PC-9 (cell line): ENCODE data around the gene CFAP73. TPM values are rescaled to one million over a fixed set of nuclear protein-coding genes. Genes with fewer than 3 reads are reported as not detected.

Experiments
- BruUV-seq: library from RNA; stranded (reverse); fragments of 400-500 nt; replicated peaks from 2 replicates; lab custom pipeline; 2021; lab: Mats Ljungman, UMichigan
- CTCF ChIA-PET: fragments of 300-600 bp; sonication (Branson Sonifier 250); formaldehyde crosslinking; loops from one replicate; lab custom pipeline; 2022; ENCODE audit warnings: antibody characterized with exemption; lab: Charles Lee
- POLR2A ChIA-PET: fragments of 300-600 bp; sonication (Branson Sonifier 250); formaldehyde crosslinking; loops from one replicate; lab custom pipeline; 2022; ENCODE audit warnings: antibody characterized with exemption; ENCODE audit not compliant: unreplicated experiment; lab: Charles Lee
- DNase-seq, 2 experiments: peaks; one replicate each; pipeline versions ENCODE4 v3.0.0 to v3.0.0-alpha.2; 2015 to 2022; ENCODE audit warnings: mixed read lengths in 1 of 2
- H2AFZ ChIP-seq: fragments of 200-600 bp; sonication (generic); 2 replicates; pipeline ENCODE4 v1.8.1; 2017; ENCODE audit warnings: antibody characterized with exemption
- H3F3A ChIP-seq: fragments of 200-600 bp; sonication (generic); 2 replicates; pipeline ENCODE4 v1.8.1; 2017; ENCODE audit warnings: antibody characterized with exemption, mild to moderate bottlenecking, low read depth; ENCODE audit not compliant: insufficient read depth
- H3K27ac ChIP-seq: fragments of 200-600 bp; sonication (generic); 2 replicates; pipeline ENCODE4 v1.6.1; 2016; ENCODE audit warnings: mixed run types
- H3K27me3 ChIP-seq: fragments of 200-600 bp; sonication (generic); 2 replicates; pipeline ENCODE4 v1.6.1; 2016; ENCODE audit warnings: low read depth, mixed run types; ENCODE audit not compliant: insufficient read depth
- H3K36me3 ChIP-seq: fragments of 200-600 bp; sonication (generic); 2 replicates; pipeline ENCODE4 v1.6.1; 2016; ENCODE audit warnings: low read depth, mixed run types
- H3K4me1 ChIP-seq: fragments of 200-600 bp; sonication (generic); replicated peaks from 2 replicates; pipeline ENCODE4 v1.6.1; 2016; ENCODE audit warnings: mixed run types; ENCODE audit not compliant: insufficient read depth
- H3K4me2 ChIP-seq: fragments of 200-600 bp; sonication (generic); 2 replicates; pipeline ENCODE4 v1.6.1; 2017; ENCODE audit warnings: mixed run types
- H3K4me3 ChIP-seq: fragments of 200-600 bp; sonication (generic); 2 replicates; pipeline ENCODE4 v1.6.1; 2016; ENCODE audit warnings: mixed run types
- H3K79me2 ChIP-seq: fragments of 200-600 bp; sonication (generic); 2 replicates; pipeline ENCODE4 v1.6.1; 2017; ENCODE audit warnings: low read depth, mixed run types
- H3K9me2 ChIP-seq: fragments of 200-600 bp; sonication (generic); 2 replicates; pipeline ENCODE4 v1.8.1; 2017; ENCODE audit warnings: mild to moderate bottlenecking; ENCODE audit not compliant: insufficient read depth
- H3K9me3 ChIP-seq: fragments of 200-600 bp; sonication (generic); 2 replicates; pipeline ENCODE4 v1.8.1; 2016; ENCODE audit warnings: low read depth; ENCODE audit not compliant: insufficient read depth
- H4K20me1 ChIP-seq: fragments of 200-600 bp; sonication (generic); 2 replicates; pipeline ENCODE4 v1.8.1; 2017; ENCODE audit not compliant: insufficient read depth
- CTCF ChIP-seq: fragments of 200-600 bp; sonication (generic); conservative IDR thresholded peaks from 2 replicates; pipeline ENCODE4 v1.6.1; 2017; ENCODE audit warnings: mixed run types, antibody characterized with exemption, mild to moderate bottlenecking, moderate library complexity
- EZH2 ChIP-seq: fragments of 200-600 bp; sonication (generic); IDR thresholded peaks from 2 replicates; pipeline ENCODE4 v1.8.0; 2017; ENCODE audit warnings: antibody characterized with exemption, low read depth
- intact Hi-C: fragments of 100-400 bp; cut with micrococcal nuclease; formaldehyde crosslinking; loops from one replicate; pipeline ENCODE4 v1.10.0; 2022; ENCODE audit not compliant: unreplicated experiment
- total RNA-seq: library from RNA; stranded (reverse); gene quantifications from 2 replicates; pipeline ENCODE4 v1.2.3, GENCODE V29; 2021

The CFAP73 gene
- total RNA-seq, 1 experiment from 2014 or later, result 1.9 TPM

- H3F3A ChIP-seq, result peaks cover 26% of the 10 kb centered on the region; the same call in 1 of the 2 replicates
- H2AFZ ChIP-seq, result no peak overlapping the region
- no peaks in the 10 kb centered on the region for H3K79me2 ChIP-seq
- no peak overlapping the region for H3K4me3 ChIP-seq
- ChIA-PET CTCF (interaction anchor here (0.6 to 2.9 kb wide), 3 partner anchors 19 to 162 kb away, joined by 3 to 21 read pairs (median 3); partner anchors contain the start of gene RASAL1), POLR2A (interaction anchor here (0.6 kb wide), 1 partner anchor 1151 kb away, joined by 3 read pairs; no protein-coding TSS in a partner anchor)
- H3K27me3 ChIP-seq, result no peaks in the 10 kb centered on the region
- no peaks in the 10 kb centered on the region for H3K36me3 ChIP-seq
- H4K20me1 ChIP-seq, result 0 out of 2 replicates have a peak, but pooled peaks cover 5% of the 10 kb centered on the region
- H3K4me2 ChIP-seq, result no peak overlapping the region
- no peak overlapping the region for H3K27ac ChIP-seq
- intact Hi-C loops, result loop anchor here (10.0 kb wide), 1 partner anchor 250 kb away; the partner anchor contains the start of gene OAS1
- peaks cover 14% of the 10 kb centered on the region; the same call in 1 of the 2 replicates for H3K4me1 ChIP-seq
- no peaks in the 10 kb centered on the region for H3K9me3 ChIP-seq
- DNase-seq, result peak in 1 of 2 experiments; percentile 48
- no peak for TF ChIP-seq CTCF
- no peak for TF ChIP-seq EZH2
- no TSS peak for BruUV-seq
- no peaks in the 10 kb centered on the region for H3K9me2 ChIP-seq
These were observed 4.9 kb downstream of the CFAP73 start for GRCh38 chr12:113154351-113154973.

- Histone ChIP-seq H3K9me2 (no peaks in the 10 kb centered on the region), H3K27ac (no peak overlapping the region), H3K79me2 (no peaks in the 10 kb centered on the region), H3F3A (peaks cover 27% of the 10 kb centered on the region; the same call in 1 of the 2 replicates), H3K4me1 (0 out of 2 replicates have a peak, but pooled peaks cover 8% of the 10 kb centered on the region), H3K4me3 (no peak overlapping the region), H4K20me1 (0 out of 2 replicates have a peak, but pooled peaks cover 6% of the 10 kb centered on the region), H3K36me3 (no peaks in the 10 kb centered on the region), H3K9me3 (no peaks in the 10 kb centered on the region), H2AFZ (no peak overlapping the region), H3K4me2 (no peak overlapping the region), H3K27me3 (no peaks in the 10 kb centered on the region)
- no TSS peak for BruUV-seq
- TF ChIP-seq EZH2 (no peak), CTCF (no peak)
- no peak for DNase-seq
- intact Hi-C loops, result loop anchor here (10.0 kb wide), 1 partner anchor 250 kb away; the partner anchor contains the start of gene OAS1
- ChIA-PET CTCF (no interaction called here), POLR2A (no interaction called here)
These were observed 5.5 kb downstream of the CFAP73 start for GRCh38 chr12:113155060-113155459.

GRCh38 chr12:113155646-113156045, 6.1 kb downstream of the CFAP73 start:
- no TSS peak for BruUV-seq
- POLR2A ChIA-PET, result no interaction called here

More at GRCh38 chr12:113155646-113156045, 6.1 kb downstream of the CFAP73 start:
- 0 out of 2 replicates have a peak, but pooled peaks cover 5% of the 10 kb centered on the region for H3K4me1 ChIP-seq
- H3K9me2 ChIP-seq, result no peaks in the 10 kb centered on the region
- H3K36me3 ChIP-seq, result no peaks in the 10 kb centered on the region
- H3K79me2 ChIP-seq, result no peaks in the 10 kb centered on the region
- no peak for TF ChIP-seq CTCF
- TF ChIP-seq EZH2, result no peak
- H3K9me3 ChIP-seq, result no peaks in the 10 kb centered on the region
- DNase-seq, result no peak
- H3F3A ChIP-seq, result peaks cover 27% of the 10 kb centered on the region; the same call in 1 of the 2 replicates
- intact Hi-C loops, result loop anchor here (10.0 kb wide), 1 partner anchor 251 kb away; the partner anchor contains the start of gene OAS1
- H3K27me3 ChIP-seq, result no peaks in the 10 kb centered on the region
- CTCF ChIA-PET, result no interaction called here
- H3K27ac ChIP-seq, result no peak overlapping the region
- H2AFZ ChIP-seq, result no peak overlapping the region
- 0 out of 2 replicates have a peak, but pooled peaks cover 6% of the 10 kb centered on the region for H4K20me1 ChIP-seq
- H3K4me3 ChIP-seq, result no peak overlapping the region
- no peak overlapping the region for H3K4me2 ChIP-seq
